NCI-H2227 treated with DMSO at 0.1 percent for 48 hours (cell line): ENCODE data around the gene AKAP11.

Experiments
- DNase-seq: peaks from one replicate; lab custom pipeline; 2025; lab: John Stamatoyannopoulos, UW

AKAP11 gene

DNA sequence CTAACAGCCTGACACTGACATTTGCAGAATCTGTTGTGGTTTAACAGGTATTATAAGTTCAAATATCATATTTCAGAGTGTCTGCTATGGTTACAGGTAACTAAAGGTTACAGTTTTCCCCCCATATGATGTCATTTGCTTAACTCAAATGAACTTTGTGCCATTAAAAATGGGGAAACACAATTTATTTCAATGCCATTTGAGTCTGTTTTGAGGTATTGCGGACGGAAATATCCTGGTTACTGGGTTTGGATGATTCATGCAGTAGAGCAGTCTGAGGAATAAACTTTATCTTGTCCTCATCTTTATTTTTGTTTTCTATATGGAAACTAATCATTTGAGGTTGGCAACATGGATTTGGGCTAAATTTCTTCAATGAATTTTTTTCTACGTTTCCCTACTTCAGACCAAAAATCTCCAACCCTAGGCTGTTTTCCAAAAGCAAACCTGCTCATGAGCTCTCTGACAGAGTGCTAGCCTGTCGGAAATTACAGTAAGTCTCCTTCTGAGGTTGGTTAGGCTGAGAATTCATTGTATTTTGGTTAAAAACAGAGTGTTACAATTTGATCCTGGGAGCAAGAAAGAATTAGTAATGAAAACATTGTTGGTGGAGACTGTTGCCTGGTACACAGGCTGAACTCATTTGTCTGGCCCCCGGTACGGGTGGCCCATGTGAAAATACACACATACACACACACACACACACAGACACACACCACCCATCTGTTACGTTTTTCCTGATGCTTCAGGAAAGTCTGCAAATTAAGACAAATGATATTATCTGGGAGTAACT, 66.1 kb downstream of the AKAP11 start:
- DNase-seq = no peak

DNA sequence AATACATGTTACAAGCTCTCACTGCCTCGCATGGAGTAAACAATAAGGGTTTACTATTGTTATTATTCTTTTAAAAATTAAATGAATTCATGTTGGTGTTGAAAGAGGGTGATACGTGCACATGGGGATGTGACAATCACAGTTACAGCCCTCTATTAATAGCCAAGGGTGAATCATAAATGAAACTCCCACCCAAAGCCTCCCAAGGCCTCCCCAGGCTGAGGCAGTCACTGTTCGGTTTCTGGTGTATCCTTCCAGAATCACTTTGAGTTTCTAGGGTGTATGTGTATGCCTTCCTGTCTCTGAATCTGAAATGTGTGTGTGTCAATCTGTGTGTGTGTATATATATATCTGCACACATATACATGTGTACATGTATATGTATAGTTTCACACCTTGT, 73.4 kb downstream of the AKAP11 start:
- no peak for DNase-seq

DNA sequence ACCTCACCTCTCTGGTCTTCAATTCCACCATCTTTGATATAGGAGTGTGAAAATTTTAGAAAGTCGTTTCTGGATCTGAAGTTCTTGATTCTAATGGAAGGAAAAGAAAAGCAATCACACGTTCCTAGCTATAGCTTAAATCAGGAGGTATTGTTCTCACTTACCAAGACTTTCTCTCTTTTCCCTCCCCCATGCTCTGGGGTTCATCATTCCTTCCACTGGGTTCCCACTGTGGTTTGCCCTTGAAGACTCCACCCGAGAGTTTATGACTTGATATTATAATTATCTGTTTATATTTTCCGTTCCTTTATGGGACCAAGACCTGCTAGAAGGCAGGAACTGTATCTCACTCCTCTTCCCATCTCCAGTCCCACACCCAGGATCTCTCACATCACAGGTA, 76.6 kb downstream of the AKAP11 start:
- DNase-seq = no peak

DNA sequence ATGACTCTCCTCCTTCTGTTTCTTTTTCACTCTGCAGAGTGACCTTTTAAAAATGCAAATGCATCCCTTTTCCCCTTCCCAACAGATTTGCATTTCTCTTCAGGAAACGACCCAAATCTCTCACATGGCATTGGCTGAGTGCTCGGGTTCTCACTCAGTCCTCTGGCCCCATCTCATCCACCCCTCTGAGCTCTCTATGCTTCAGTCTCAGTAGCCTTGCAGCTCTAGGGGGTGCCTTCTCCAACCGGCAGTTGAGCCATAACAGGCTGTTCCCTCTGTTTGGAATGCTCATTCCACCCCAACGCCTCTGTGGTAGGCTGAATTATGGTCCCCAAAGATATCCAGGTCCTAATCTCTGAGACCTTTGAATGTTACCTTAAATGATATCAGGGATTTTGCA, 78.2 kb downstream of the AKAP11 start:
- DNase-seq = no peak

DNA sequence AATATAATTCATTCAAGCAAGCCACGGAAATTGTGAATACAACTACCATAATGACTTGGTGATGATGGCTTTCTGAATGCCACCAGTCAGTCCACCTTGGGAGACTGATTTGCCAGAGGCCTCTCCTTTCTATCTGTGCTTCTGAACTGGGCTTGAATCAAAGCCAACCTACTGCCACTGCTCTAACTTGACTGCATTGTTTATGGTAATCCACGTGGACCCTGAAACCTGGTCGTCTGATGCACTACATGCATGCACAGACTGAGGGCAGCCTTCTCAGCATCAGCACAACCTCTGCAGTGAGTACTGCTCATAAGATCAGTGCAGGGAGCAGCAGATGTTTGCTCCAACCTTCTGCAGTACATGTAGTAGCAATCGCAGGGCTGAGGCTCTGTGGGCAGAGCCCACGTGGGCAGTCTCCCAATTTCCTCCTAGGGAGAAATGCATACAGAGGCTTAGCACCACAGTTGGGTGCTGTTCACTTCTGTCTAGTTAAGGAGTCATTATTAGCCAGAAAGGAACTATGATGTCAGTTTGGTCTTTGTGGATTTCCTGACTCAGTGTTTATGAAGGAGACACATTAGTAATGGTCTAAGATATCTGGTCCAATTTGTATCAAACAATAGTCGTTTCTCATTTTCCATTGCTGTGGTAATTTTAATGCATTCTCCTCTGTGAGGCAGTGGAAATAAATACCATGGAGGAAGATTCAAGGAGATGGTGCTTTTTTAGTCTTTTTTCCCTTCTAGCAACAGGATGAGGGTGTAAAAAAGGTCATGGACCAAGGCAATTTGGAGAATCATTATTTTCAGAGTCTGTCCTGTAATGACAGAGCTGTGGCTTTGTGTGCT, 82.5 kb downstream of the AKAP11 start:
- DNase-seq = peak; percentile 6

DNA sequence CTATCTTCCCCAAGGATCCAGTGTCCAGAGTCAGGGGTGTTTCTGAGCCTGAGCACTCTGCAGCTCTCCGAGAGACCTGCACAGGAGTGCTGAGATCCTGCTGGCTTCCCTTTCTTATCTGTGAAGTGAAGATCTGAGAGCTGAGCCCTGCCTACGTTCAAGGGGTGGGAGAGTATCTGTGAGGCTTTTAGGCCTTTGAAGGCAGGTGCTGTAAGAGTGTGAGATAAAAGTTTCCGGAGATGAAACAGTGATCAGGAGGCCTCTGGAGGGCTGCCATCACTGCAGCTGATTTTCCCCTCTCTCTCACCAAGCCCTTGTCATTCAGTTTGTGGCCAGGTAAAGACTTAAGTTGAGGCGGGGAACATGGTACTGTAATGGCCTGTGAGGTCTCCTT, 83.1 kb downstream of the AKAP11 start:
- no peak for DNase-seq

DNA sequence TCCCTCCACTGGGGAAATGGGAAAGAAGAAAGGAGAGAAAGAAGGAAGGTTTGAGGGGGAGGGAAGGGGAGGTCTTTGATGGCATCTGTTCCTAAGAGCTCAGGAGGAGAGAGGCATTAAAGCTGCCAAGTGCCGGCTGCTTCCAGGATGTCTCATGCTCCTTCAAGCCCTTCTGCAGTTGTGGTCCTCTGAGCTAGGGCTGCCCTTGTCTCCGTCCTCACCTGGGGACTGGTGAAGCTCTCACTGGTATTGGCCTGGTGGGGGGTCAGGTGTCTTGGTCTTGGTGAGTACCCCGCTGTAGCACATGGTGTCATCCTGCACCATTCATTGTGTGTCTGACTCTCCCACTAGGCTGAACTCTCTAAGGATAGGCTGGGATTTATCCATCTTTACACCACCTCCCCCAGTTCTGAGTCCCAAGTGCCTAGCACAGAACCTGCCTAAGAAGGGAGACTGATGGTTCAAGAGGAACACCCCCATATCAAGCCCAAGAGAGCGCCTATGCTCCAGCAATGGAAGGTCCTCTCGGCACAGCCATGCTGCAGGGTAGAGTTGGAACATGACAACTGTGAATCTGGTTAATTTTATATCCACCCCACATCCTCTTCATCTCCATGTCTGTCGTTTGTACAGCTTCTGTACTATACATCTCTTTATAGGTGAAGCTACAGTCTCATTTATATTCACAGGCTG, 83.7 kb downstream of the AKAP11 start:
- no peak for DNase-seq

DNA sequence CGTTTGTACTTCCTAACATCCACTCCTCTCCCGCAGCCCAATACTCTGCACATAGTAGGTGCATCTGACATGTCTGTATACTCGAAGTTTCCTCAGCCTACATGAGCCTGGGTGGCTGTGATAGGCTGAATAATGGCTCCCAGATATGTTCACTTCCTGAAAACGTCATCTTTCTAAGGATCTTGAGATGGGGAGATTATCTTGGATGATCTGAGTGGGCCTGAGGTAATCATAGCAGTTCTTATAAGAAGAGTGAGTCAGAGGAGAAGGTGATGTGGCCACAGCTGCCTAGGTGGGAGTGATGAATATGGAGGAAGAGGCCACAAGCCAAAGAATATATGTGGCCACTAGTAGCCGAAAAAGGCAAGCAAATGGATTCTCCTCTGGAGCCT, 84.2 kb downstream of the AKAP11 start:
- no peak for DNase-seq

DNA sequence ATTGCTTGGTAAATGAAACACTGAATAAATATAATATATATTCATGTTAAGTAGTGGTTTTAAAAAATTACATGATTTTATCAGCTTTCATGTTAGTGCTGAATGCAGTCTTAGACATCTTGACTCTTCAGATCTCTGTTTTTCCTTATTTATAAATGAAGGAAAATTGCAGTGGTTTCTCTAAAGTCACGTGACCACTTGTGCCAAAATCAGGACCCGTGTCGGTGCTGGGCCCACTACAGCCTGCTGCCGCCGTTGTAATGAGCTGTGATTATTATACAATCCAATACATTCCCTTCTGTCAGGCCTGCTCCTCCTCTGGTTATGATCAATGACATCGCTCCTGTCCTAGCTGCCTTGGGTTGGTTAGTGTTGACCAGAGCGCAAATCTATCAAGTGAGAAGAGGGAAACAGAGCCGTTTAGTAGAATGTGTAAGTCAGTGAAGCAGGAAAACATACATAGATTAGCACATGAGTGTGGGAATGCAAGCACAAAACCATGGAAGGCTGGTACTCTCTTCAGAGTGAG, 88.2 kb downstream of the AKAP11 start:
- no peak for DNase-seq

DNA sequence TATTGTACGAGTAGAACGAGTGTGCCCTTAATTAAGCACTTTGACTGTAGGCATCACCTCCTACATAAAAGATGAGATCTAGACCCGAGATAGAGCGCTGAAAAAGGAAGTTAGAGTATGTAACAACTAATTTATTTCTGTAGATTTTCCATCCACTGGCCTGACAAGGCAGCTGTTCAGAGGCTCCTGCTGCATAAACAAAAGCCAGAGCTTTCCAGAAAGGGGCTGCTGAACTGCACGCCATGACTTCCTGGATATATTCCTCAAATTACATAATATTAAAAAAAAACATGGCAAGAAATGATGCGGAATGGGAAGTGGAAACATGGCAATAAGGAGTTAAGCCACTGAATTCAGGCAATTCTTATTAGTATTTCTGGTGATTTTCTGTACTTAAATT, 89.7 kb downstream of the AKAP11 start:
- no peak for DNase-seq

DNA sequence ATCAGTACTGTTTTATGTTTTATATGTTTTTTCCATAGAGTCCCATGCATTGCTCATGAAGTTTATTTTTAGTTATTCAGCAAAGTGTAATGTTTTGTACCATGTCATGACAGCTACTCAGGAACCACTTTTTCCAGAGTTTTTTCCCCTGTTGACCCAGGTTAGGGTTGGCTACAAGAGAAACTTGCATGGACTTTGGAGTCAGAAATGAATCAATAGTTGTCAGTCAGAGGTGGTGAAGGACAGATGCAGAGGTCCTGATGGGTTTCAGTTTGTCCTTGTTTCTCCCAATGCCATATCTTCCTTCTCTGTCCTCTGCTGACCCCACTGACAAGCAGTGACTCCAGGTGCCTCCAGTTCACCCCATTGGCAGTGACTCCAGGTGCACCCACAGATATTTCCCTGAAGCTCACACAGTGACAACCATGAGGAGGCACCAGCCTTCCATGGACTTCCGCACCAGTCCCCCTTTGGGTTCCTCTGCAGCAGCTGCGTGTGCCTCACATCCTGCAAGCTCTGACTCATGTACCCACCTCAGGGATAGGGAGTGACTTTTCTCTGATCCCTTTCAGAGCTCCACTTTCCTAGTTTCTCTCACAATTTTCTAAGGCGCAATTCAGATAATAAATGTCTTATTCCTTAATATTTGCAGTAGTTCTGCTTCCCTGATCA, 92.1 kb downstream of the AKAP11 start:
- no peak for DNase-seq

DNA sequence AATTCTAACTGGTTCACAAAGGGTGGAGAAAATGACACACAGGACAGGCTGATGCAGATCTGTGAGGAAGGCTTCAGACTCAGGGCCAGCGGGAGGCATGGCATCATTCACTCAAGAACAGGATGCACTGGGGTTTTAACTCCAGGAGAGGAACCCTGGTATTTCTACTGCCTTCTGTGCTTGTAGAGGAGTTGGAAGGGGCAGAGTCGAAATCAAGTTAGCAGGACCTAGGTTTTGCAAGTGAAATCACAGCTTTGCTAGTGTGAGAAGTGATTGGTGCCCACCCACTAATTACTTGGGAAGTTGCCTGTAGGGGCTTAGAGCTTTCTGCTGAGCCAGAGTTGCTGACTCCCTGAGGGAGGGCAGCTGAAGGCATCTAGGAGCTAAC, 92.7 kb downstream of the AKAP11 start:
- no peak for DNase-seq

DNA sequence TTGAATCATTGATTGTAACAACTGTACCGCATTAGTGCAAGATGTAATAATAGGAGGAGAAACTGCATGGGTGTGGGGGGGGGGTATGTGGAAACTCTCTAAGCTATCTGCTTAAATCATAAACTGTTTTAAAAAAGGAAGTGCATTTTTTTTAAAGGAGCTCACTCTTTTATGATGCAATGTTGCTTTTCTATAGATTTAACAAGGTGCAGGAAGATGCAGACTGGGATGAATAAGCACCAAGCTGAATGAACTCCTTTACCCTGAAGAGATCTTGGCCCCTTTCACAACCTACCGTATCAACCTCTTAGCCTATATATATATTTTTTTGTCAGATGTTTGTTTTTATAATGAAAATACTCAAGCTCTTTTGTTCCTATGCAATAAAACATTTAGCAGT, 95.9 kb downstream of the AKAP11 start:
- DNase-seq = no peak

DNA sequence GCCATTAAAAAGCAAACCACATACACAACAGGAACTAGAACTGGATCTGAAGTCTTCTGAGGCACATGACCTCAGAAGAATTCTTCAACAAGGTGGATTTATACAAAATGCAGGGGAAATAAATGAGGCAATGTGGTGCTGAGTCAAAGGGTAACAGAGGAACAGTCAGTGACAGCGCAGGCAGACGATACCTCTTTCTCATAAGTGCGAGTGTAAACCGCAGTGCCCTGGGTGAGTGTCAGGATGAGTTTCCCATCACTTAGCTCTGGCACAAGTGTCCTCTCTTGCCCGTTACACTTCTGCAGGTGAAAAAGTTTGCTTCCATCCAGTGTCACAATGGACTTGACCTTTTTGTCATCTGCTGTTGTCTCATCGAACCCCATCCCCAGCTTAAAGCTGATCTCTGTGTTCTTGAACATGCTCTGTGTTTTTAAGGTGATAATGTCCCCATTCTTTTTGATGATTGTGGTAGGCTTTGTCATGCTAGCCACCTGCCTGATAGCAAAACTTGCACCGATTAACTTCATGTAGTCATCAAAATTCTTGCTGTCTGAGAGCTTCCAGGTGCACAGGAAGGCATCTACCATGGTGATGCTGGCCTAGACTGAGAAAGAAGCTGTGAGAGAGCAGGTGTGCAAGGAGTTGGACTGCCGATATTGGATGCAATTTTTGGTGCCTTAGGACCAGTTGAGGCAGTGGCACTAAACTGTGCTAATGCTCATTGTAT, 97.3 kb downstream of the AKAP11 start:
- no peak for DNase-seq

DNA sequence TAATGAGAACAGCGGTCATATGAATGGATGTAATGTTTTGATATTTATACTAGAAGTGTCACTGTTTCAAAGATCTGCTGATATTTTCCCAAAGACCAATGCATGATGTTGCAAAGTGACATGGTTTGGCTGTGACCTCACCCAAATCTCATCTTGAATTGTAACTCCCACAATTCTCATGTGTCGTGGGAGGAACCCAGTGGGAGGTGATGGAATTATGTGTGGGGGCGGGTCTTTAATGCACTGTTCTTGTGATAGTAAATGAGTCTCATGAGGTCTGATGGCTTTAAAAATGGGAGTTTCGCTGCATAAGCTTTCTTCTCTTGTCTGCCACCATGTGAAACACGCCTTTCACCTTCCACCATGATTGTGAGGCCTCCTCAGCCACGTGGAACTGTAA, 98.3 kb downstream of the AKAP11 start:
- DNase-seq = no peak
